Posterior cingulate gyrus (tissue), 11 donors: ENCODE data around the gene ZNF524.
"Not testable (repeated sequence)": the region's sequence is repeated elsewhere in the genome, so short reads cannot be mapped to it uniquely, and the experiment has no call there.

Source experiments
- DNase-seq, 10 donors: peaks; one replicate each; pipeline versions ENCODE4 v3.0.0 to v3.0.0-alpha.2; 2020 to 2021; ENCODE audit warnings: mixed read lengths in 3 of 10
- intact Hi-C: fragments of 100-400 bp; cut with DNase I; formaldehyde crosslinking; loops from one replicate; pipeline ENCODE4 v1.15.1; 2023

ZNF524 gene

GRCh38 chr19:55599842-55600661 lies at the start of gene ZNF524:
Gene ZNF524, plus strand, starts transcription at chr19:55600288. Its CDS starts 1,825 bp downstream, at chr19:55602113.
- intact Hi-C loops: no loop called here
- DNase-seq: peak; percentile 75 to 98 (median 85)

GRCh38 chr19:55550321-55550650 lies 49.8 kb upstream of the ZNF524 start:
- DNase-seq: peak in 2 of 10 donors; percentile 4 to 14
- intact Hi-C loops: no loop called here

- intact Hi-C loops: no loop called here
- no peak for DNase-seq
These were observed 47.9 kb upstream of the ZNF524 start for GRCh38 chr19:55552206-55552605.

GRCh38 chr19:55552620-55553019 lies 47.5 kb upstream of the ZNF524 start:
- peak in 2 of 10 donors; percentile 49 to 58 for DNase-seq
- intact Hi-C loops: no loop called here

GRCh38 chr19:55553217-55554182 lies 46.6 kb upstream of the ZNF524 start:
- intact Hi-C loops: no loop called here

GRCh38 chr19:55554302-55554701 lies 45.8 kb upstream of the ZNF524 start:
- DNase-seq: peak in 2 of 10 donors; percentile 36 to 38
- intact Hi-C loops: no loop called here

More at GRCh38 chr19:55553217-55554182, 46.6 kb upstream of the ZNF524 start:
- peak in 2 of 10 donors; percentile 9 to 32 for DNase-seq

GRCh38 chr19:55554741-55555152 lies 45.3 kb upstream of the ZNF524 start:
- DNase-seq: peak in 2 of 10 donors; percentile 30 to 61
- intact Hi-C loops: no loop called here

GRCh38 chr19:55559684-55560083 lies 40.4 kb upstream of the ZNF524 start:
- intact Hi-C loops: no loop called here
- no peak for DNase-seq

GRCh38 chr19:55563261-55563690 lies 36.8 kb upstream of the ZNF524 start:
- intact Hi-C loops: no loop called here
- no peak for DNase-seq

GRCh38 chr19:55566823-55567222 lies 33.3 kb upstream of the ZNF524 start:
- no peak for DNase-seq
- intact Hi-C loops: no loop called here

- intact Hi-C loops: no loop called here
These were observed 32.3 kb upstream of the ZNF524 start for GRCh38 chr19:55567708-55568328.

GRCh38 chr19:55569477-55569876 lies 30.6 kb upstream of the ZNF524 start:
- peak in 1 of 10 donors; percentile 35 for DNase-seq
- intact Hi-C loops: not testable (repeated sequence)

More at GRCh38 chr19:55567708-55568328, 32.3 kb upstream of the ZNF524 start:
- DNase-seq: no peak

GRCh38 chr19:55573929-55574328 lies 26.2 kb upstream of the ZNF524 start:
- intact Hi-C loops: not testable (repeated sequence)
- DNase-seq: peak in 1 of 10 donors; percentile 13

- DNase-seq: no peak
- intact Hi-C loops: no loop called here
These were observed 23.3 kb upstream of the ZNF524 start for GRCh38 chr19:55576746-55577145.

- intact Hi-C loops: no loop called here
- peak in 2 of 10 donors; percentile 40 to 82 for DNase-seq
These were observed 21.9 kb upstream of the ZNF524 start for GRCh38 chr19:55578031-55578760.

- peak in 2 of 10 donors; percentile 66 to 83 for DNase-seq
- intact Hi-C loops: no loop called here
These were observed 21.0 kb upstream of the ZNF524 start for GRCh38 chr19:55578761-55579747.

GRCh38 chr19:55579766-55580621 lies 20.1 kb upstream of the ZNF524 start:
- intact Hi-C loops: no loop called here
- DNase-seq: peak in 2 of 10 donors; percentile 63 to 72
